Measurements from ENCODE around the gene AP1G1.
"Not testable (repeated sequence)": the region's sequence is repeated elsewhere in the genome, so short reads cannot be mapped to it uniquely, and the experiment has no call there.

AP1G1 gene

DNA sequence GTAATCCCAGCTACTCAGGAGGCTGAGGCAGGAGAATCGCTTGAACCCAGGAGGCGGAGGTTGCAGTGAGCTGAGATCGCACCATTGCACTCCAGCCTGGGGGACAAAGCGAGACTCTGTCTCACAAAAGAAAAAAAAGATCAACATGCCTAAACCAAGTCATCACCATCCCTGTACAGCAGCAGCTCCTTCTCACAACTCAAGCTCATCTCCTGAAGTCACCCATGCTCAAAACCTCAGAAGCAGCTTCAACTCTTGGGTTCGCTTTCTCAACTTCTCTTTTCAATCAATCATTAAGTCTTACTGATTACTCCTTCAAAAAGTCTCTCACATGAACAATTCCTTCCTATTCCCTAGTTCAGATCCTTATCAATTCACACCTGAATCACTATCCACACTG is 115.5 kb downstream of the AP1G1 start:
- DNase-seq, result no peak

DNA sequence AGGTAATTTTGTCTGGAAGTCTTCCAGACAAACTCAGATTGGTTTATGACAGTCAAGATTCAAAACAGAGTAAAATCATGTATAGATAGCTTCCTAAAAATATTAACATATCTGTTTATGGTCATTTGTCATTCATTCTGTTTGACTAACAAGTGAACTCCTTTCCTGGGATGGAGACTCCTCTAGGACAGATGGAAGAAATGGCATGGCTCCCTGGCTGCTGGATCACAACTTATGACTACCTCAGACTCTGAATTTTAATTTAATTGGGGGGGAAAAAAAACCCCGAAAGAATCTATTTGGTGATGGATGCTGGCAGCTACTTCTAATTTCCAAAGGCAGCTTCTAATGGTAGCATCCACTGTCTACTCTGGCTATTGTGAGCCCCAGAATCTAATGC is 118.7 kb downstream of the AP1G1 start:
- DNase-seq, result no peak

DNA sequence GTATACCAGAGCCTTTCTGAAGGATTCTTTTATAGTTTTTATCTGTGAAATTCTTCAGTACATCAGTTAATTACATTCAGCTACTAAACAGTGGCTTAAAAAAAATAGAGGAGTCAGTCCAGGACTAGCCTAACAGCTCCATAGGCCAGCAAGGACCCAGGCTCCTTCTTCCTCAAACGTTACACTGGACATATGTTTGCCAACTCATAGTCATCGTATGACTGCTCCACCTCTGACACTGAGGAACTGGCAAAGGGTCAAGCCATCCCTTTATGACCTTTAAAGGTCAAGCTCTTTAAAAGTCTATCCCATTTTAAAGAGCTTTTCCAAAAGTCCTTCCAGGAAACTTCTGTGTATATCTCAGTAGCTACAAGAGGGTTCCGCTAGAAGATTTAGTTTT is 120.8 kb downstream of the AP1G1 start:
- no peak for DNase-seq

DNA sequence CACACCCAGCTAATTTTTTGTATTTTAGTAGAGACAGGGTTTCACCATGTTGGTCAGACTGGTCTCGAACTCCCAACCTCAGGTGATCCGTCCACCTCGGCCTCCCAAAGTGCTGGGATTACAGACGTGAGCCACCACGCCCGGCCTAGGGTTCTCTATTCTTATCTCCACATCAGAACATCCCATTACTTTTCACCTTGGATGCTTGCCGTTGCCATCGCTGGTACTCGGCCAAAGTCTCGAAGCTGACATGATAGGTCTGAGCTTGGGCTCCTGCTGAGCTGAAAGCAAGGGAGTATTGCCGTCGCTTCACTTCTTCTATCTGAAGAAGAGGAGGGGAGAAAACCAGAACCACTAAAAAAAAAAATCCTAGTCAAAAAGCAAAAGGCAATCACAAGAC is 124.4 kb downstream of the AP1G1 start:
- not testable (repeated sequence) for DNase-seq

DNA sequence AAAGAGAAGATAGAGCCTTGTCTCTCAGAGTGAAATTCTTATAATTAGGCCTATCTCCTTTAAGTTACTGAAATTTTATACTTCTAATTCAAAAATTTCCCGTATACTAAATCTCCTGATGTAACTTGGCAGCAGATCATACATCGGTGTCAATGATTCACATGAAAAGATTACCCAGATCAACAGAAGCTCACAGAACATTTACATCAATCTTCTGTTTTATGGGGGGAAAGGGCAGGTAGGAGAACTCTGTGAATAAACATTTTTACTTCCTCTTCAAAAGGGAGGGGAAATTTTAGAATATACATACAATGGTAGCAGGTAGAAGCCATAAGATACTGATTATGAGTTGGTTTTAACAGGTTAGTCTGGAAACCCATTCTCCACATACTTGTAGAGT is 127.3 kb downstream of the AP1G1 start:
- DNase-seq, result no peak

All from eye (tissue), 1 donor.